Lower leg skin (tissue), 3 donors: ENCODE data around the gene BEST4.
"Not testable (repeated sequence)": the region's sequence is repeated elsewhere in the genome, so short reads cannot be mapped to it uniquely, and the experiment has no call there.

Experiments
- CTCF ChIP-seq, 3 donors: fragments of 450-650 bp; IDR thresholded peaks; one replicate each; pipeline ENCODE4 v1.5.1; 2016; ENCODE audit warnings: antibody characterized with exemption in 3 of 3, mild to moderate bottlenecking in 3 of 3, moderate library complexity in 2 of 3
- POLR2A ChIP-seq, 2 donors: fragments of 450-650 bp; IDR thresholded peaks; one replicate each; pipeline ENCODE4 v1.6.1; 2016 to 2017; ENCODE audit warnings: antibody characterized with exemption in 2 of 2, mild to moderate bottlenecking in 1 of 2, moderate library complexity in 1 of 2

GRCh38 chr1:44738953-44739306 is 49.0 kb downstream of the BEST4 start:
- not testable (repeated sequence) for TF ChIP-seq CTCF, POLR2A (IDR thresholded peaks at IDR 0.05)
